HG03159 (cell line): ENCODE measurements around the gene TCEANC2.
"Not testable (repeated sequence)": the region's sequence is repeated elsewhere in the genome, so short reads cannot be mapped to it uniquely, and the experiment has no call there.

Experiments
- ATAC-seq: cut with Tn5 transposase; IDR thresholded peaks from one replicate; pipeline ENCODE4 v1.9.1; 2021; ENCODE audit warnings: mild to moderate bottlenecking, moderate library complexity; ENCODE audit not compliant: unreplicated experiment

Gene TCEANC2

DNA sequence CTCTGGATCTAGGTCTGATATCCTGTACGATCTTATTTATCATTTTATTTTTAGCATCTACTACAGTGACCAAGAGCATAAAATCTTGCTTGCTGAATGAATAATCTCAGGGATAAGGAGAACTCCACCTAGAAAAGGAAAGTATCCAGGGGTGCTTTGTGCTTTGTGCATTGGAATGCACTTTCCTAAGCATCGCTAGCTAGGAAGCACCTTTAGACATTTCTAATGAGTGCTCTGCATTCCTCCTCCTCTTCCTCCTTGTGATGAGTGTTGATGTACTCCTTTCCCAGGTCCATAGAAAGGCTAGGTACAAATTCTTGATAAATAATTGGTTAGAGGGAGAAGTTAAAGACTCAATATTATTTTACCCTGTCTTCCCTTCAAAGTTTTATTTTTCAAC, 31.4 kb downstream of the TCEANC2 start:
- no peak for ATAC-seq

DNA sequence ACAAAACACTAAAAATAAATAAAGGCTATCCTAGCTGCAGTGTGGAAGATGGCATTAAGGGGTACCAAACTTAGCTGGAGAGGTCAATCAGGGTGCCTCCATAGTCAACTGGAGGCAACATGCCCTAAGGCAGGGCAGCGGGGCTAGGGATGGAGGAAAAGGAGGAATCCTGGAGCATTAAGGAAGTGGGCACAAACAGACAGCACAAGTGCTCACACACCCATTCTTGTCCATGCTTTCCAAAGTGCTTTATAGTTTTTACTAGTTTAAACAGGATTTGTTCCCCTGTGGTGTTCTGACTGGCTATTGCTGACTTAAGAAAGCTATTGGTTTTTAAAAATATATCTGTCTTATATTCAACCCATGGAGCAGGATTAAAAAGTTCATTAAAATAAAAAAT, 33.3 kb downstream of the TCEANC2 start:
- ATAC-seq = no peak

DNA sequence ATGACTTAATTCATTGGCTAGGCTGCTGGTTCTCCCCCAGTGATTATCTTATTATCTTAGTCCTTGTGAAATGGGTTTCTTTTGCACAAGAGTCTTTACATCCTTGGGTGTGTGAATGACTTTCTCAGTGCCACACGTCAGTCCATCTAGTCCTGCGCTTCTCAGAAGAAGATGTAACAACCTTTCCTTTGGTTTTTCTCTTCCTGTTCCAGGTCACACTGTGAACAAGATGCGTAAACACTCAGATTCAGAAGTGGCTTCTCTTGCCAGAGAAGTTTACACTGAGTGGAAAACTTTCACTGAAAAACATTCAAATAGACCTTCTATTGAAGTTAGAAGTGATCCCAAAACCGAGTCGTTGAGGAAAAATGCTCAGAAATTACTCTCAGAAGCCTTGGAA, 35.0 kb downstream of the TCEANC2 start:
- ATAC-seq = no peak

DNA sequence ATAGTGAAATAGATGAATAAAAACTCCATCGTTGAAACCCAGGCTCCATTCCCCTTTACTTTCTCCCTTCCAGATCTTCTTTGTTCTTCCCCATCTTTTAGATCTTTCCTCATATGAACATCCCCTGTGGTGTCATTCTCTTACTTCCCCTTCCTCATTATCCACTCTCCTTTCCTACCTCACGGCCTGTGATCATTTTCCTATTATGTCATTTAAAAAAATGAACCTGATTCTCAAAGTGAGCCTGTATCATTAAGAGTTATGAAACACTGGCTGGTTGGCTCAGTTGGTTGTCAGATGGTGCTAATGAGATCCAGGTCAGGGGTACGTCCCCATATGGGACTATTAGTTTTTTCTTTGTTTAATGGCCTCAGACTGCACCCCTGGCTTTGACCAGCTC, 38.3 kb downstream of the TCEANC2 start:
- ATAC-seq = no peak

DNA sequence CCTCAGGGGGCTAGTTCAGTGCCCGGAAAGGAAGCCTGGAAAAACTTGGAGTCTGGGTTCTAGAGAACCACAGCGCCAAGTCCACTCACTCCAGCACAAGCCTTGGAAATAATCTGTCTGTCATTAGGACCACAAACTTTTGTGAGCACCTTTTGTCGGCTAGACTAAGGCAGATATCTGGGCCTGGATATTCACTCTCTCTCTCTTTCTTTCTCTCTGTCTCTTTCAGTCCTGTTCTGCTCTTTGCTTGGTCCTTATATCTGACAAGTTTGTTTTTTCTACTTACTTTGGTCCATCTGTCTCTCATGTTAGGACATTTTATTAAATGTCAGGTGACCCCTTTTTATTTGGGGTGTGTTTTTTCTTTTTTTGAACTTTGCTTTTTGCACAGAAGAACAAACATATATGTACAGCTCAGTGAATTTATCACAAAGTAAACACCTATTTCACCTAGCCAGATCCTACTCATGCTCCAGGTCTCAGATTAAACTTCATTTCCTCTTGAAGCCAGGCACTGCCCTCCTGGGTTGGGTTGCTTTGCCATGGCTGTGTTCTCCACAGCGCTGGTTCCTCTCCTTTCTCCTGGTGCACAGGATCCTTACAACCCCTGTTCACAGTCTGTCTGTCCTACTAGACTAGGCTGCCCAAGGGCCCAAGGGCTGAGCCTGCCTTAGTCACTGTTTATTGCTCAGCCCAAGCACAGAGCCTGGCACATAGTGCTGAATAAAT, 40.8 kb downstream of the TCEANC2 start:
- no peak for ATAC-seq

DNA sequence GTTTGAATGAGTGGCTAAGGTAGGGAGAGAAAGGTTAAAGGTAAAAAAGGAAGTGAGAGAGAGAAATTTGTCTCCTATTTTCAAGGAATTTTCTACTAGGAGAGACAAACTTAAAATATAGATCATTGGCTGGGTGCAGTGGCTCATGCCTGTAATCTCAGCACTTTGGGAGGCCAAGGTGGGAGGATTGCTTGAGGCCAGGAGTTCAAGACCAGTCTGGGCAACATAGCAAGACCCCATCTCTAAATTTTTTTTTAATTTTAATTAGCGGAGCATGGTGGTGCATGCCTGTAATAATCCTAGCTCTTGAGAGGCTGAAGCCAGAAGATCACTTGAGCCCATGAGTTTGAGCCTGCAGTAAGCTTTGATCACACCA, 41.3 kb downstream of the TCEANC2 start:
- not testable (repeated sequence) for ATAC-seq

DNA sequence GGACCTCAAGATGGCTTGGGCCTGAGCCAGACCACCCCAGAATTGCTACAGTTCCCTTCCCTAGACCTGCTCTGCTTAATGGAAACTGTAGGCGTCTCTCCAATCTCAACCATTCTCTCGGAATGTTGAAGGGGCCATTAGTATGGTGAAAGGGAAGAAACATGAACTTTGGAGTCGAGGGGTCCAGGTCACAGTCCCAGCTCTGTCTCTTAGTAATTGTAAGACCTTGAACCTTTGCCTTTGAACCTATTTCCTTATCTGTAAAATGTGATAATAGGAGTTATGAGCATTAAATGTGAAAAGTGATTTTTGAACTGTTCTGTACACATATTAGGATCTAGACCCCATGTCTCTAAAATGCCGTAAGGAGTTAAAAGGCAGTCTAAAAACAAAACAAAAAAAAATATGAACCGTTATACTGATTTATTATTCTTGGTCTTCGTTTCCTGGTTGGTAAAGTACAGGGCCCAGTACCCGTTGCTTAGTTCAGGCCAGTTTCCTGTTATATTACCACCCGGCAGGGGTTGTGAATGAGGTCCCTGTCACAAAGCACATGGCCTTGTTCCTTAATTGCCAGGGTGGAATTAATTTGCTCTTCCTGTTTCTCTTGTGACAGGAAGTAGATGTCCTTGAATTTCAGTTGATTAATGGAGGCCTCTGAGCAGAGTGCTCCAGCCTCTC, 42.3 kb downstream of the TCEANC2 start:
- ATAC-seq = no peak

DNA sequence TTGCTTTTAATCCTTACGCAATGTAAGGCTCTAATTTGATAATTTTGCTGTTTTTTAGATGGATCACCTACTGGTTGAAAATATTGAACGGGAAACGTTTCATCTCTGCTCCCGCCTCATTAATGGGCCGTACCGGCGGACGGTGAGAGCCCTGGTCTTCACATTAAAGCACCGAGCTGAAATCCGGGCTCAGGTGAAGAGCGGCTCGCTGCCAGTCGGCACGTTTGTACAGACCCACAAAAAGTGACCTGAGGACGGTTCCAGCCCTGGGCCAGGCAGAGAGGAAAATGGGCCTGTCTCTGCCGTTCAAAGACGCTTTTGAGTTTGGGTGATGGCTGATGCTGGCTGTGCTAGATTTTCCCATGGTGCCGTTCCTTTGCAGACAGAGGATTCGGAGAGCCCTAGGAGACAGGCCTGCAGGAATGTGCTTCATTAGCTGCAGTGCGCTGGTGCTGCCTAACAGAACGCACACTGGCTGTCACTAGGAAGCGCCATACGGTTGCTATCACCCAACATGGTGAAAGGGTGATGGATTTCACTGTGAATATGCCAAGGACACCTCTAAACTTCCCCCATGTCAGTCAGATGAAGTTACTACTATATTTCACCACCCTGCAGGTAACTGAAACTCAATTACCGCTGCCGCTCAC, 42.9 kb downstream of the TCEANC2 start:
- ATAC-seq = no peak

DNA sequence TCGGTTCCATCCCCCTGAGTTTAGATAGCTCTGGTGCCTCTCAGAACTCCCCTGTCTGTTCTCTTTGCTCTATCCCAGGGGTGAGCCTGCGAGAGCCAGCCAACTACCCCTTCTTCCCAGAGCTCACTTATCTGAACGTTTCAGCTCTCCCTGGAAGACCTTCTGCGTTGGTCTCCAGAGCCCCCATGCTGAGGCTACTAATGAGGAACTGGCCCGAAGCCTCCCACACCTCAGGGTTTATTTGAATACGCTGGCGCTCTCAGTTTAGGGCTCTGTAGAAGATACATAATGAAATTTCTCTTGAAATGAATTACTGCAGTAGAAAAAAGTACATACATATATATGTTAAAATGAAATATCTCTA, 43.5 kb downstream of the TCEANC2 start:
- no peak for ATAC-seq

DNA sequence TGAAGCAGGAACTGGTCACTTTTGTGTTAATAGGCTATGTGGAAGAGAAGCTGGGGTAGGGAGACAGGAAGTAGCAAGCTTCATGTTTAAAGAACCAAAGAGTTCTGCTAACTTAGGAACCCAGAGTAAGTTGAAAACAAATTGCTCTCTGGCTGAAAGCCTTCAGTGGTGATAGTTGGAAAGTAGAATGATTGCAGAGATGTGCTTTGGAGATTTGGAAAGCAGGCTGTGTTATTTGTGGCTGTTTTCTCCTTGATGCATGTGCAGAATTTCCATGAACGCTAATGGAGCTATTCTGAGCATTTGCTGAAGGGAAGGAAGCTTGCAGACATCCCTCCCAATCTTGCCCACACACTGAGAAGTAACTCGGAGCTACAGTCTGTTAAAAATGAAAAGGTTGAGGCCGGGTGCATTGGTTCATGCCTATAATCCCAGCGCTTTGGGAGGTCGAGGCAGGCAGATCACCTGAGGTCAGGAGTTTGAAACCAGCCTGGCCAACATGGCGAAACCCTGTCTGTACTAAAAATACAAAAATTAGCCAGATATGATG, 45.7 kb downstream of the TCEANC2 start:
- ATAC-seq = no peak

DNA sequence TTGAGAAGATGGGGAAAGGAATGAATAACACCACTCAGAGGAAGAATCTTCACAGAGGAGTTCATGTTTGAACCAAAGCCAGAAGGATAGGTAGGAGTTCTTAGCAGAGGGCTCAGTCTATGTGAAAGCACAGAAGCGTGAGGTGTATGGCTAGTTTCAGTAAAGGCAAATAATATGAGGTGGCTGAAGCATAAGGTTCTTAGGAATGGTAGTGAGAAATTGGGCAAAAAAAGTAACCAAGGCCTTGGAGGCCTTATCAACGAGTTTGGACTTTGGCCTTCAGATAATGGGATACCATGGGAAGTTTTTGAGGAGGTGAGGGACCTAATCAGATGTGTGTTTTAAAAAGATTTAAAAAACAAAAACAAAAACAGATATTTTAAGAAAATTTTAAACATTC, 47.1 kb downstream of the TCEANC2 start:
- ATAC-seq = no peak

DNA sequence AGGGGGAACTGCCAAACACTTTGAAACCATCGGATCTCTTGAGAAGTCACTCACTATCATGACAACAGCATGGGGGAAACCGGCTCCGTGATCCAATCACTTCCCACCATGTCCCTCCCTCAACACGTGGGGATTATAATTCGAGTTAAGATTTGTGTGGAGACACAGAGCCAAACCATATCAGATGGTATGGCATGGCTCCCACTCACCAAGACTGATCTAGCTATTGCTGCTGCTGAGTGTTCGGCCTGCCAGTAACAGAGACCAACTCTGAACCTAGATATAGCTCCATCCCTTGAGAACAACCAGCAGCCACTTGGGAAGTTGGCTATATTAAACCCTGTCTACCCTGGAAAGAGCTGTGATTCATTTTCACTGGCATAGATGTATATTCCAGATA, 50.0 kb downstream of the TCEANC2 start:
- ATAC-seq = no peak

DNA sequence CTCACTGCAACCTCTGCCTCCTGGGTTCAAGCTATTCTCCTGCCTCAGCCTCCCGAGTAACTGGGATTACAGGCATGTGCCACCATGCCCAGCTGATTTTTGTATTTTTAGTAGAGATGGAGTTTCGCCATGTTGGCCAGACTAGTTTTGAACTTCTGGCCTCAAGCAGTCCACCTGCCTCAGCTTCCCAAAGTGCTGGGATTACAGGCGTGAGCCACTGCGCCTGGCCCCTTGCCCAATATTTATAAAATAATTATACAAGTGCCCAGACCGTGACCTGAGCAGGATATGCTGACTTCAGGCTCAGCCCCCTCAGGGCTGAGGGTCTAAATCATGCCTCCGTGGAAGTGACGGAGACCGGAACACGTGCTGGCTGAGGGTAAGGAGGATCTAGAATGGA, 51.2 kb downstream of the TCEANC2 start:
- not testable (repeated sequence) for ATAC-seq

DNA sequence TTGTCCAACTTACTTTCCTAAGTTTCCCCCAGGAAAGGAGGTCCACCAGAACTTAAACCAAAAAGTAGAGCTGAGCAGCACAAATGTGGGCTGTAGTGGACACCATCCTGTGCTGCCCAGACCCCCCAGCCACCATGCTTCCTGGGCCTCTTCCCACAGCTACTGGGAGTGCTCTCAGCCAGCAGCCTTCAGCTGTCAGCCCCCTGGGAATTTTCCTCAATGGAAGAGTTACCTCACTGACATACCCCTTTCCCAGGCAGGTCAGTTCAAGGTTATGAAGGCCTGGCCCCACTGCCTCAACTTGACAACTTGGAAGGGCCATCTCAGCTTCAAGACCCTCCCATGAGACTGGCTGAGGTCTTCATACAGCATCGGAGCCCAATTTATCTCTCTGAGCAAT, 51.7 kb downstream of the TCEANC2 start:
- no peak for ATAC-seq

DNA sequence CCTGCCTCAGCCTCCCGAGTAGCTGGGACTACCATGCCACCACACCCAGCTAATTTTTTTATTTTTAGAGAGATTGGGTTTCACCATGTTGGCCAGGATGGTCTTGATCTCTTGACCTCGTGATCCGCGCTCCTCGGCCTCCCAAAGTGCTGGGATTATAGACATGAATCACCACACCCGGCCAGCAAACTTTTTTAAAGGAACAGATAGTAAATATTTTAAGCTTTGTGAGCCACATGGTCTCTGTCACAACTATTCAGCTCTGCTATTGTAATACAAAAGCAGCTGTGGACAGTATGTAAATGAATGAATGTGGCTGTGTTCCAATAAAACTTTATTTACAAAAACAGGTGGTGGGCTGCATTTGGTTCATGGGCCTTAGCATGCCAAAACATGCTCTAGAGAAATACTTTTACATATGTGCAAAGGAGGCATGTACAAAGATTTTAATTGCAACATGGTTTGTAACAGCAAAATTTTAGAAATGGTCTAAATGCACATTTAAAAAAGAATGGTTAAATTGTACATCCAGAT, 52.4 kb downstream of the TCEANC2 start:
- no peak for ATAC-seq

DNA sequence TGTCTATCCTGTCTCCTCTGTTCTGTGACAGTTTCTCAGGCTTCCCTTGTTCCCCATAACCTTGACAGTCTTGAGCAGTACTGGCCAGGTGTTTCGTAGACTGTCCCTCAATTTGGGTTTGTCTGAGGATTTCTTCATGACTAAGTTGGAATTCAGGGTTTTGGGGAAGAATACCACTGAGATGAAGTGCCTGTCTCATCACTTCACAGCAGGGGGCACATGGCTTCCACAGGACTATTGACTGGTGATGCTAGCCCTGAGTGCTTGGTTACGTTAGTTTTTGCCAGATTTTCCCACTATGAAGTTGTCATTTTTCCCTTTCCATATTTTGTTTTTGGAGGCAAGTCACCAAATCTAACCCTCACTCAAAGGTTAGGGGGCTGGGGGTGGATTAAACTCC, 53.7 kb downstream of the TCEANC2 start:
- ATAC-seq = no peak

DNA sequence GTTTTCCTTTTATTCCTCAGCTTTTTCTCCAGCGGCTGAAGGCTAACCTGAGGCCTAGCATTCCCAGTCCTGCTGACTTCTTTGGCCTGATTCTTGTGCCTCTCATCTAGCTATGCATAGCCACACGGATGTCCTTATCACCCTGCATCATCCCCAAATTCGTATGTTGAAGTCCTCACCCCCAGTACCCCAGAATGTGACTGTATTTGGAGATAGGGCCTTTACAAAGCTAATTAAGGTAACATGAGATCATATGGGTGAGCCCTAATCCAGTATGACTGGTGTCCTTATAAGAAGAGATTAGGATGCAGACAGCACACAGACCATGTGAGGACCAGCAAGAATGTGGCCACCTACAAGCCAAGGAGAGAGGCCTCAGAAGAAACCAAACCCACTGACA, 54.7 kb downstream of the TCEANC2 start:
- ATAC-seq = no peak

DNA sequence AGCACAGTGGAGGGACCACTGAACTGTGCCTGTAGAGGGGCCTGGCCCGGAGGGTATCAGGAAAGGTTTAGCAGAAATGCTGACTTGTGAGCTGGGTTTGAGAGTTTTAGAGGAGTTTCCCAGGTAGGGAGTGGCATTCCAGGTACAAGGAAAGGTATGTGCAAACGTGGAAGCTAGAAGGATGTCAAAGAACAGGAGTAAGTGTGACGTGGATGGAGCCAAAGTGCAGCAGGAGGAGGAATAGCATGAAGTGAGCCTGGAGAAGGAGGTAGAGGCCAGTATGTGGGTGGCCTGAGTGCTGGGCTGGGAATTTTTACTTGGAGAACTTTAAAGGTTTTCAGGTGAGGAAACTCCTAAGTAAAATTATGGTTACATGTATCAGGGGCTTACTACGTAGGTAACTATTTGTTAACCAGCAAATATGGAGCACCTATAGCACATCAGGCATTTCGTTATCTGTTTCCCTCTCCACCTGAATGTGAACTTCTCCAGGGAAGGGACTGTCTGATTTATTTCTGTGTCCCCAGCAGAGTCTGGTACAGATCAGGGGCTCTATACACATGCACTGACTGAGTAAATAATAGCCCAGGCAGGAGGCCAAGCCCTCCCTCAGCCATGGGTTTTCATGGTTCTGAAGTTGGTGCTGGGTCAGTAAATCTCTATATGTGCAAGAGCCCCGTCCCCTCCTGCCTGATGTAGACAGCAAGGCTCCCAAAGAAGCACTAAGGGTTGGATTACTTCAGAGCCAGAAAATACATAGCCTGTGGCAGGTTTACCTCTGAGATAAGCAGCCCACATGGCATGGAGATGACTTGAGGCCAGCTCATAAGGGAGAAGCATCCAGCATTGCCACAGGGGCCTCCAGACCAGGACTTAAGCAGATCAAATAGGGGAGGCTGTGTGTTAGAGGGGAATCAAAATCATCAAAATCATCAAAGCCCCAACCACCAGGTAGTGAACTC, 56.0 kb downstream of the TCEANC2 start:
- ATAC-seq = no peak

DNA sequence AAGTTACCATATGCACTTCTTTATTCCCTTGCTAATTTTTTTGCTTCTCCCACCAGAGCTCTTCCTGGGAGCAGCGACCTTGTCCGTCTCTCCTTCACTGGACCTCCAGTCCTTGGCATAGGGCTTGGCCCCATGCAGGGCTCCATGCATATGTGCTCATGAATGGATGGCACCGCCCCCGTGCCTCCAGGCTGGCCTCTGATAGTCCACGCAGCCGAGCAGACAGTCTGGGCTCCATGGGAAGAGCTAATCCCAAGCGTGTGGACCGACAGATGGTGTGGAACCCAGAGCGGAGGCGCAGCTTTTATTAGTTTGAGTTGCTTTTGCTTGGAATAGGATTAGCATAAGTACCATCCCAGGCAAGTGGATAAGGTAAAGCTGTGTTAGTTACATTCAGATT, 57.6 kb downstream of the TCEANC2 start:
- ATAC-seq = no peak

DNA sequence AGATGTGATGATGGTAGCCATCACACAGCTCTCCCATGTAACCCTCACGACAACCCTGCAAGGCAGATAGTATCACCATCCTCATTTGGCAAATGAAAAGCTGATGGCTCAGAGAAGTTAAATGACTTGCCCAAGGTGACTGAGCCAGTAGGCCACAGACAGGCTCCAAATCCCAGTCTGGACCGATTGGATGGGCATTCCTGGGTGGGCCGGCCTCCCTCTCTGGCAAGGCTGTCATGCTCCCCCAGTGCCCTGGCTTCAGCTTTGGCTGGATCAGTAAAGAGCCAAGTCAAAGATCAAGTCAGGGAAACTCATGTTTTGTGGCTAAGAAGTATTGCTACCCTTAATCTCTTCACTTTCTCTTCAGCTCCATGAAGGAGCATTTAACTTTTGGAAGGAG, 58.2 kb downstream of the TCEANC2 start:
- no peak for ATAC-seq

DNA sequence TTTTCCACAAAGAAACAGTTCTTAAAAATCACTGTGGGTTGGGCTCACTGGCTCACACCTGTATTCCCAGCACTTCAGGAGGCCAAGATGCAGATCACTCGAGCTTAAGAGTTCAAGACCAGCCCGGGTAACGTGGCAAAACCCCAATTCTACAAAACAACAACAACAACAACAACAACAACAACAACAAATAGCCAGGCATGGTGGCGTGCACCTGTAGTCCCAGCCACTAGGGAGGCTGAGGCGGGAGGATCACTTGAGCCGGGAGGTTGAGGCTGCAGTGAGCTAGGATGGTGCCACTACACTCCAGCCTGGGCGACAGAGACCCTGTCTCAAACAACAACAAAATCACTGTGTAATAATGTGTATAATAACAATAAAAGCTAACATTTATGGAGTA, 58.6 kb downstream of the TCEANC2 start:
- ATAC-seq = no peak
